C4-2B (cell line): ENCODE results near the gene METTL1.
"Not testable (repeated sequence)": the region's sequence is repeated elsewhere in the genome, so short reads cannot be mapped to it uniquely, and the experiment has no call there.

Experiments
- H3K27ac ChIP-seq: fragments of 450-650 bp; 2 replicates; pipeline ENCODE4 v1.5.1; 2017
- ZFX ChIP-seq: fragments of 450-650 bp; IDR thresholded peaks from 2 replicates; pipeline ENCODE4 v1.6.1; 2017
- TF ChIP-seq, protein P1 (sequence below): fragments of 450-650 bp; conservative IDR thresholded peaks from 2 replicates; pipeline ENCODE4 v1.5.1; 2017; ENCODE audit warnings: mild to moderate bottlenecking

The METTL1 gene

DNA sequence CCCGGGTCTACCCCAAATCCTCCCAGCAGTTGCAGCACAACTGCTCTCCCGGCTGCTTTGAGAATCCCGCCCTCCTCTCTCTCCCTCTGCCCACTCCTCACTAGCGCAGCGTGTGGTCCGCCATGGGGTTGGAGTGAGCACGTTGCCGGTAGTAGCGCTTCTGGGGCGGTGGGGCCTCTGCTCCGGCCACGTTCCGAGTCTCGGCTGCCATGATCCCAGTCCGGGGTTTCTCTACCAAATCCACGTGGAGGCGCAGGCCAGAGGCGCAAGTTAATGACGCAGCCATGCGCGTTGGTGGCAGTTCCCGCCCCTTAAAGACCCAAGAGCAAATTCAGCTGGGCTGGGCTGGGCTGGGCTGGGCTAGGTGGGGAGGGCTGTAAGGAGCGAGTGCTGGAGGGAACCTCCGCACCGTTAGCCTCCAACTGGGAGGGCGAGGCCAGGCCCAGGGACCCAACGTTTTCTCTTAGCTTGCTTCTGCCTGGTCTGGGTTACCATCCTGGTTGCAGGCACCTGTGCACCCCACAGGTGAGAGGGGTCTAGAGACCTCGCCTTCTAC lies at the start of gene METTL1:
Gene METTL1, minus strand, starts transcription at position 233 of the 556 bp plus-strand sequence. Its CDS starts 22 bp downstream, at position 211.
- peak within 1 kb of the TSS; percentile 97 for H3K27ac ChIP-seq
- peak; percentile 67 for TF ChIP-seq ZFX
- TF ChIP-seq, protein P1, sequence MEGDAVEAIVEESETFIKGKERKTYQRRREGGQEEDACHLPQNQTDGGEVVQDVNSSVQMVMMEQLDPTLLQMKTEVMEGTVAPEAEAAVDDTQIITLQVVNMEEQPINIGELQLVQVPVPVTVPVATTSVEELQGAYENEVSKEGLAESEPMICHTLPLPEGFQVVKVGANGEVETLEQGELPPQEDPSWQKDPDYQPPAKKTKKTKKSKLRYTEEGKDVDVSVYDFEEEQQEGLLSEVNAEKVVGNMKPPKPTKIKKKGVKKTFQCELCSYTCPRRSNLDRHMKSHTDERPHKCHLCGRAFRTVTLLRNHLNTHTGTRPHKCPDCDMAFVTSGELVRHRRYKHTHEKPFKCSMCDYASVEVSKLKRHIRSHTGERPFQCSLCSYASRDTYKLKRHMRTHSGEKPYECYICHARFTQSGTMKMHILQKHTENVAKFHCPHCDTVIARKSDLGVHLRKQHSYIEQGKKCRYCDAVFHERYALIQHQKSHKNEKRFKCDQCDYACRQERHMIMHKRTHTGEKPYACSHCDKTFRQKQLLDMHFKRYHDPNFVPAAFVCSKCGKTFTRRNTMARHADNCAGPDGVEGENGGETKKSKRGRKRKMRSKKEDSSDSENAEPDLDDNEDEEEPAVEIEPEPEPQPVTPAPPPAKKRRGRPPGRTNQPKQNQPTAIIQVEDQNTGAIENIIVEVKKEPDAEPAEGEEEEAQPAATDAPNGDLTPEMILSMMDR: no peak

DNA sequence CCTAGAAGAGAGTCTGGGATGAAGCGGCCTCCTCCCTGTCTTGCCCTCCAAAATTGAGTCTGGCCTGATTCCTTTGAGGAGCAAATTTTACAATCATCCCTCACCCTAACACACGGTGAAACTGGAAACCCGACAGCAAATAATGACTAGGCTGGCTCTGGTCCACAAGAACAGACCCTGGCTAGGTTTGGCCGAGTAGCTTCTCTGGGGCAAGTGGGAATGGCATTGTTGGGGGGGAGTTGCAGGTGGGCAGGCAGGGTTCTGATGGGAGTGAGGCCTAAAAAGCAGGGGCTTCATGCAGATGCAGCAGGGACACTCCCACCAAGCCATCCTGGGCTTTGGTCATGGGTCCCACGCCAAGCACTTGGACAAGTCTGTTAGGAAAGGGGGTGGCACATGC lies 49.1 kb upstream of the METTL1 start:
- not testable (repeated sequence) for H3K27ac ChIP-seq

DNA sequence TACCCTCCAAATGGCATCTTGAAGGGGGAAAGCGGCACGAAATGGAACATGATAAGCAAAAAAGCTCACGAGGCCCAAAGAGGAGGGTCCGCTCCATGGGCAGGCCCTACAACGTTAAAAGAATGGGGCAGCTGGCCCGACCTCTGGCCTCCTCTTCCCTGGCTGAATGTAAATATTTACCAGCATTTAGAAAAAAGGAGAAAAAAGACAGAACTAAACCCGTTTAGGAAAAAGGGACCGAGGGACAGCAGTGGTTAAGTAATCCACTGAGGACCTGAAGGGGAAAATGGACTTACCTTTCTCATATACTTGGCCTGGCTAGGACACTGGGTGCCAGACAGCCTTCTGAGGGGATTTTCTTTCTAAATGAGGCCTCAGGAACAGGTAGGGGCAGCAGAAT lies 48.2 kb upstream of the METTL1 start:
- not testable (repeated sequence) for H3K27ac ChIP-seq

DNA sequence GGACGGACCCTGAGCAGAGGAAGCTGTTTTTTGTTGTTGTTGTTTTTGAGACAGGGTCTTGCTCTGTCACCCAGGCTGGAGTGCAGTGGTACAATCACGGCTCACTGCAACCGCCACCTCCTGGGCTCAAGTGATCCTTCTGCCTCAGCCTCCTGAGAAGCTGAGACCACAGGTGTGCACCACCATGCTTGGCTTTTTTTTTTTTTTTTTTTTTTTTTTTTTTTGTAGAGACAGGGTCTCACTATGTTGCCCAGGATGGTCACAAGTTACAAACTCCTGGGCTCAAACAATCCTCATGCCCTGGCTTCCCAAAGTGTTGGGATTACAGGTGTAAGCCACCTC lies 46.1 kb upstream of the METTL1 start:
- not testable (repeated sequence) for H3K27ac ChIP-seq

DNA sequence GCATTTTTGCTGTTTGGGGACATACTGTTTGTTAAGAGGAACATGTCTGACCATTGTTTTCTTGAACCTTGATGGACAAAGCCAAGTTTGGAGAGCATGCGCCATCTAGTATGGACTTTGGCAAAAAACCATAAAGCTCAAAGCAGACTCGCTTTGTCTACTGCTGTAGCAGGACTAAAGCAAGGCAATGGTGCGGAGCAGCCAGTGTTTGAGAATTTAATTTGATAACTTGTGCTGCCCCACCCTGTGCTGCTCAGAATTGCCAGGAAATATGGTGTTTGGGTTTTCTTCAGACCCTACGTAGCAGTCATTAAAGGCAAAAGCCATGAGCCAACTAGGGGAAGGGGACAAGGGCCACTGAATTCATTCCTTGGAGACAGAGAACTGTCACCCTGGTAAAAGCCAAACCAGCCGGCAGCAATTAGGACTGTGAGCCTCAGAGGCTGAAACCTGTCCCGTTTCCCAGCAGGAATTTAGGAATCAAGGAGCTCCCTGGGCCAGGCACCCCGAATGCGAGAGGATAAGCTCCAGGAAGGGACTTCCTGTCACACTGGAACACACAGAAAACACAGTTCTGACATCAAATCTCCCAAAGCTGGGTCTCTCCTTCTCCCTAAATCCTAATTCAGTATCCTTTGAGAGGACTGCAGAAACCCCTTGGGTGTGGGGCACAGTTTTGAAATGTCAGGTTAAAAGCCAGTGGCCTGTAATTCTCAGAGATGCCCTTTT lies 45.5 kb upstream of the METTL1 start:
- H3K27ac ChIP-seq: no peak overlapping the region
- TF ChIP-seq ZFX: no peak
- TF ChIP-seq, protein P1: no peak

DNA sequence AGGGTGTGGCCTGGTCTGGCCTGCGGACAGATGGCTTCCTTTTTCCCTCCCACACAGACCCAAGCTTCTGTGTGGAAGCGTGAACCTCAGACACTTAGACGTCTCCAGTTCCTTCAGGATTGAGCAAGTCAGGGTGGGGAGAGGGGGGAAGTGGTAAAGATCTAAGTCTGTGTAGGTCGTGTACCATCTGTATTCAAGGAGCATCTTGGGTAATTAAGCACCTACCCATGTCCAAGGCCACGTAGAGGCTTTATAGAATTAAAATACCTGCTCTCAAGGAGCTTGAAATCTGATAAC lies 44.9 kb upstream of the METTL1 start:
- H3K27ac ChIP-seq: no peak overlapping the region
- TF ChIP-seq, protein P1: no peak
- TF ChIP-seq ZFX: no peak

DNA sequence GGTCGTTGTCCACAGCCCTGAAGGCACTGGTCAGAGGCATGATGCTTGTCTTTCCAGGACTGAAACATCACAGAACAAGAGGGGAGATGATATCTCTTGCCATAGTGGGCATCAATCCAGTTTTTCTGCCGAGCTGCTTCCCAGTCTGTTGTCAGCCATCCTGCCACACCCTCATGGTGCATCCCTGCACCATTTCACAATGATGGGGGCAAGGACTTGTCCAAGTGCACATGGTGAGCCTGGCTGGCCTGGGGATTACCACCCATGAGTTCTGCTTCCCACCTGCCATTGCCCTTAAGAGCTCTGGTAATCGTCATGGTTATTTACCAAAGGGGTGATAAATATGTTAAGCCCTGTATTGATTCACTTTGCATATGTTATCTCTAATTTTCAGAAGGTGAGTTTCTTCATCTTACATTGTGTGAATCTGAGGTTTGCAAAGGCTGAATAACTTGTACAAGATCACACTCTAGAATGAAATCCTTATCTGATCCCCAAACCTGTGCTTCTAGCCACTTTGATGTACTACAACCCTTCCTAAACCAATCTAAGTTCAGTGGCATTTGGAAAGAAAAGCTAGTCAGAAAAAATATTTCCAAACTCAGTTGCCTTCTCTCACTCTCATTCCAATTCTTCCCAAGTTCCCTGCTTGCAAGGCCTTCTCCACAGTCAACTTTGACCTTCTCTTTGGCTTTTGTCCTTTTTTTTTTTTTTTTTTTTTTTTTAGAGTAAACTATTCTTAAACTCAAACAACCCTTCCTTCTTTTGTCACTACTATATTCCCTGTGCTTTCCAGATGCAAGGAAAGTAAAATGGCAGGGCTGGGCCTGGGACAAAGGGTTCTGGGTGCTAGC lies 44.3 kb upstream of the METTL1 start:
- no peak overlapping the region for H3K27ac ChIP-seq
- TF ChIP-seq ZFX: no peak
- TF ChIP-seq, protein P1: no peak

DNA sequence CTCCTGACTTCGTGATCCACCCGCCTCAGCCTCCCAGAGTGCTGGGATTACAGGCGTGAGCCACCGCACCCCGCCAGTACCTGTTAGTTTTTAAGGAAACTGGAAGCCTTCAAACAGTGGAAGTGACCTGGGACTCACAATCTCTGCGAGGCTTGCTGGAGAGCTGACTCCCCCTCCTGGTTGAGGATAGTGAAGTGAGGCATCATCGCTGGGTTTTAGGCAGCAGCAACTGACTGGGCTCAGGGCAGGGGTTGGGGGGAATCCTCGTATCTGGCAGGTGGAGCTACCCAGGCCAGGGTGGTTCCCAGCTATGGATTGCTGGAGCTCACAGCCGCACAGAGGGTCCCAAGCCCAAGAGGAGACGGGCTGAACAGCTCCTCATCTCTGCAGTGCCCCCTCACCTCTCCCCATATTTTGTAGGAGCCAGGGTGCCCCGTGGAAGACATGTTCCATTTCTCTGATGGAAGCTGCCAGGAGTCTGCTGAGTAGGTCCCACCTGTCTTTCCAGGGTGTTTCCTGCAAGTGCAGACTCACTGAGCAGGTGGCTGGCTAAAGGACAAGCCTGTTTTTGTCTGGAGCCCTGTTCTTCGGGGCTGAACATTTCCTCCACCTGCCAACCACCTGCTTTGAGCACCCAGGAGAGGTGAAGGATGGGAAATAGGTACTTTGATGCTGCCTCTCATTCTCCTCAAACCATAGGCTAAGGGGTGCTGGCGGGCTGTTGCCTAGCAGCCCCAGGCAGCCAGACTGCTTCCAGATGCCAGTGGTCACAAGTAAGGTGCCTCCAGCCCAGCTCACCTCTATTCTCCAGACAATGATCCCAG lies 43.5 kb upstream of the METTL1 start:
- no peak overlapping the region for H3K27ac ChIP-seq
- TF ChIP-seq, protein P1: no peak
- TF ChIP-seq ZFX: no peak
